ENCODE measurements around the gene DVL3. TPM values are rescaled to one million over a fixed set of nuclear protein-coding genes. Genes with fewer than 3 reads are reported as not detected.
"Not testable (repeated sequence)": the region's sequence is repeated elsewhere in the genome, so short reads cannot be mapped to it uniquely, and the experiment has no call there.

Gene DVL3
- total RNA-seq, 4 donors from 2014 or later: 54.1 to 174 (median 65.7) TPM

- no peaks in the 10 kb centered on the region for H3K9me3 ChIP-seq
- in situ Hi-C loops (cut with MboI; ENCODE audit: low pct_ligation_motif_present in 1 of 4, low pct_unique_long_range_greater_than_20kb in 1 of 4, low sequenced_read_pairs in 3 of 4) (loop anchor here in 2 of 4 donors (25.0 kb wide), 2 partner anchors 91 to 259 kb away; partner anchors contain the start of genes ALG3 (in 1 of the 2), EEF1AKMT4 (in 1 of the 2), PARL (in 1 of the 2) and VWA5B2 (in 1 of the 2)), intact Hi-C loops (cut with DNase I; ENCODE audit: low total_unique reads) (loop anchor here (10.0 kb wide), 1 partner anchor 89 kb away; no protein-coding TSS in a partner anchor)
- TF ChIP-seq EP300 (IDR thresholded peaks at IDR 0.05; ENCODE audit: low read depth) (no peak), POLR2AphosphoS5 (IDR thresholded peaks at IDR 0.05) (no peak), CTCF (IDR thresholded peaks at IDR 0.05) (no peak), POLR2A (IDR thresholded peaks at IDR 0.05) (no peak)
- peak overlapping the region in 1 of 4 donors; percentile 26 for H3K27ac ChIP-seq
- no peak overlapping the region for H3K4me3 ChIP-seq
- DNase-seq: no peak
- peaks cover 0 to 43% (median 12%) of the 10 kb centered on the region in 4 donors for H3K36me3 ChIP-seq
- H3K4me1 ChIP-seq: peaks cover 0 to 12% (median 0%) of the 10 kb centered on the region in 4 donors
- 77 to 79% methylated on average over 6 to 8 of the region's 8 CpGs for WGBS, 2 donors (ENCODE audit: low coverage in 1 of 2)
- no peaks in the 10 kb centered on the region for H3K27me3 ChIP-seq
Measured at GRCh38 chr3:184145751-184146270, 9.4 kb upstream of the DVL3 start.

GRCh38 chr3:184148076-184148475, 7.1 kb upstream of the DVL3 start:
- no peak for DNase-seq
- H3K4me1 ChIP-seq: peaks cover 0 to 12% (median 0%) of the 10 kb centered on the region in 4 donors
- no peak overlapping the region for H3K4me3 ChIP-seq
- 64 to 83% methylated on average over 3 of the region's 3 CpGs for WGBS, 2 donors (ENCODE audit: low coverage in 1 of 2)
- peaks cover 0 to 22% (median 7%) of the 10 kb centered on the region in 4 donors for H3K36me3 ChIP-seq
- H3K27ac ChIP-seq: no peak overlapping the region
- no peaks in the 10 kb centered on the region for H3K9me3 ChIP-seq
- intact Hi-C loops (cut with DNase I; ENCODE audit: low total_unique reads): loop anchor here (10.0 kb wide), 1 partner anchor 87 kb away; no protein-coding TSS in a partner anchor
- in situ Hi-C loops (cut with MboI; ENCODE audit: low pct_ligation_motif_present in 1 of 4, low pct_unique_long_range_greater_than_20kb in 1 of 4, low sequenced_read_pairs in 3 of 4): loop anchor here in 2 of 4 donors (25.0 kb wide), 2 partner anchors 89 to 261 kb away; partner anchors contain the start of genes ALG3 (in 1 of the 2), EEF1AKMT4 (in 1 of the 2), PARL (in 1 of the 2) and VWA5B2 (in 1 of the 2)
- no peak for TF ChIP-seq POLR2A (IDR thresholded peaks at IDR 0.05)
- no peak for TF ChIP-seq EP300 (IDR thresholded peaks at IDR 0.05; ENCODE audit: low read depth)
- no peak for TF ChIP-seq CTCF (IDR thresholded peaks at IDR 0.05)
- TF ChIP-seq POLR2AphosphoS5 (IDR thresholded peaks at IDR 0.05): no peak
- no peaks in the 10 kb centered on the region for H3K27me3 ChIP-seq

GRCh38 chr3:184149123-184149522, 6.1 kb upstream of the DVL3 start:
- intact Hi-C loops (cut with DNase I; ENCODE audit: low total_unique reads) (loop anchor here (10.0 kb wide), 1 partner anchor 86 kb away; no protein-coding TSS in a partner anchor), in situ Hi-C loops (cut with MboI; ENCODE audit: low pct_ligation_motif_present in 1 of 4, low pct_unique_long_range_greater_than_20kb in 1 of 4, low sequenced_read_pairs in 3 of 4) (loop anchor here in 2 of 4 donors (25.0 kb wide), 2 partner anchors 88 to 262 kb away; partner anchors contain the start of genes ALG3 (in 1 of the 2), EEF1AKMT4 (in 1 of the 2), PARL (in 1 of the 2) and VWA5B2 (in 1 of the 2))
- DNase-seq: no peak
- no peak overlapping the region for H3K4me3 ChIP-seq
- H3K27me3 ChIP-seq: no peaks in the 10 kb centered on the region
- H3K27ac ChIP-seq: no peak overlapping the region
- peaks cover 0 to 12% (median 2%) of the 10 kb centered on the region in 4 donors for H3K36me3 ChIP-seq
- WGBS, 2 donors (ENCODE audit: low coverage in 1 of 2): 90 to 92% methylated on average over 3 to 6 of the region's 6 CpGs
- no peak for TF ChIP-seq CTCF (IDR thresholded peaks at IDR 0.05)
- no peak for TF ChIP-seq POLR2AphosphoS5 (IDR thresholded peaks at IDR 0.05)
- TF ChIP-seq EP300 (IDR thresholded peaks at IDR 0.05; ENCODE audit: low read depth): no peak
- no peak for TF ChIP-seq POLR2A (IDR thresholded peaks at IDR 0.05)
- peaks cover 0 to 18% (median 2%) of the 10 kb centered on the region in 4 donors for H3K4me1 ChIP-seq
- no peaks in the 10 kb centered on the region for H3K9me3 ChIP-seq

GRCh38 chr3:184149770-184150169, 5.4 kb upstream of the DVL3 start:
- H3K36me3 ChIP-seq, DNase-seq, H3K4me3 ChIP-seq, H3K9me3 ChIP-seq, H3K27ac ChIP-seq, H3K27me3 ChIP-seq: not testable (repeated sequence)
- H3K4me1 ChIP-seq: peaks cover 0 to 23% (median 4%) of the 10 kb centered on the region in 4 donors
- in situ Hi-C loops (cut with MboI; ENCODE audit: low pct_ligation_motif_present in 1 of 4, low pct_unique_long_range_greater_than_20kb in 1 of 4, low sequenced_read_pairs in 3 of 4): loop anchor here in 2 of 4 donors (25.0 kb wide), 2 partner anchors 88 to 262 kb away; partner anchors contain the start of genes ALG3 (in 1 of the 2), EEF1AKMT4 (in 1 of the 2), PARL (in 1 of the 2) and VWA5B2 (in 1 of the 2)
- 71% methylated on average over 6 of the region's 6 CpGs; no CpG with 5 or more reads in 1 of the 2 donors for WGBS, 2 donors (ENCODE audit: low coverage in 1 of 2)
- intact Hi-C loops (cut with DNase I; ENCODE audit: low total_unique reads): loop anchor here (10.0 kb wide), 1 partner anchor 85 kb away; no protein-coding TSS in a partner anchor
